Cardiac septum (tissue), 1 donor: ENCODE measurements around the gene SIGLEC1. TPM values are rescaled to one million over a fixed set of nuclear protein-coding genes. Genes with fewer than 3 reads are reported as not detected.

Experiments
- DNase-seq: peaks from one replicate; pipeline ENCODE4 v3.0.0-alpha.2; 2020; ENCODE audit warnings: low spot score
- intact Hi-C: fragments of 100-400 bp; cut with DNase I; formaldehyde crosslinking; loops from one replicate; pipeline ENCODE4 v1.14.0; 2022
- total RNA-seq: library from RNA; stranded (reverse); fragmentation: NEBNext Ultra II Directional; extraction: Animal tissue kit (Norgen Biotek cat#: 25700); gene quantifications from one replicate; pipeline ENCODE4 v1.2.1, GENCODE V29; 2021
- donor health status: DM: no; HTN: no; CAD: no.

Gene SIGLEC1
- total RNA-seq, 1 donor from 2014 or later: 2.4 TPM

DNA sequence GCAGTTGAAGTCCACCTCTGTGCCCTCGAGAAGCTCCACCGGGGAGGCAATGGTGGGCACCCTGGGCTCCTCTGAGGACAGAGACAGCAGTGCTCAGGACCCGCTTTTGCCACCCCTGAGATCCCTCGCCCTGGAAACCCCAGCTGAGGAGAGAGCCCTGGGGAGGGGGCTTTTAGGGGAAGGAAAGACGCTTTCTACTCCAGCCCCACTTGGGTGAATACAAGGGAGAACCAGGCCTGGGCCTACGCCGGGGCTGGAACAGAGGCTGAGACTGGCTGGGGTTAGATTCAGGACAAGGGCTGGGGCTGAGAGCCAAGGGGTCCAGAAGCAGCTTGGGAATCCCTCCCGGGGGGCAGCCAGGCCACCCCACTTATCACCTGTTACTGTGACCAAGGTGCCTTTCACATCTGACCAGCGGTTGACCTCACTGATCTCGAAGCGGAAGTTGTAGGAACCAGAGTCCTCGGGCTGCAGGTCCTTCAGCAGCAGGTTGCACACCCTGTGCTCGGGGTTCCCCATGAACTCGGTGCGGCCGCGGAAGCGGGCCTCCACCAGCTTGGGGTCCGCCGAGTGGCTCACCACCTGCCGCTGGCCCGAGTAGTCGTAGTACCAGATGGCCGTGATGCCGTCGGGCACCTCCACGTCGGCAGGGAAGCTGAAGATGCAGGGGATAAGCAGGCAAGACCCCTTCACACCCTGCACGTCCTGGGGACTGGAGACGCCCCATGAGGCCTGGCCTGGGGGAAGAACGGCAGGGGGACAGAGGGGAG lies 6.2 kb downstream of the SIGLEC1 start:
- no peak for DNase-seq
- intact Hi-C loops: no loop called here

DNA sequence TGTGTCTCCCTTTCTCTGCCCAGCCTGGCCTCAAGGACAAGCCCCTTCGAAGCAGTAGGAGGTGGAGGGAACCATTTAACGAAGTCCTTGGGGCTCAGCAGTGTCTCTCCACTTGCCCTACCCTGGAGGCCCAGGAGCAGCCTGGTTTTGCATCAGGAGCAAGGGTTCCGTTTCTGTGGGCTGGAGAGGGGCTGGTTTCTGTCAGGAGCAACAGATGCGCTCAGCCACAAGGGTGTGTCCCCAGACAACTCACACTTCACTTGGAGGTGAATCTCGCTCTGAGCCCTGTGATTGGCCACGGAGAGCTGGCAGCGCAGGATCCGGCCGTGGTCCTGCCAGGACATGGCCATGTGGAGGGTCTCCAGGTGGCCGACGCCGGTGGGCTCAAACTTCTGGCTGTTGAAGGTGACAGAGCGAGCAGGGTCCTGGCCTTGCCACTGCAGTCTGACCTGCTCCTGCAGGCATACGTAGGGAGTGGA lies 6.9 kb downstream of the SIGLEC1 start:
- intact Hi-C loops: no loop called here
- no peak for DNase-seq

DNA sequence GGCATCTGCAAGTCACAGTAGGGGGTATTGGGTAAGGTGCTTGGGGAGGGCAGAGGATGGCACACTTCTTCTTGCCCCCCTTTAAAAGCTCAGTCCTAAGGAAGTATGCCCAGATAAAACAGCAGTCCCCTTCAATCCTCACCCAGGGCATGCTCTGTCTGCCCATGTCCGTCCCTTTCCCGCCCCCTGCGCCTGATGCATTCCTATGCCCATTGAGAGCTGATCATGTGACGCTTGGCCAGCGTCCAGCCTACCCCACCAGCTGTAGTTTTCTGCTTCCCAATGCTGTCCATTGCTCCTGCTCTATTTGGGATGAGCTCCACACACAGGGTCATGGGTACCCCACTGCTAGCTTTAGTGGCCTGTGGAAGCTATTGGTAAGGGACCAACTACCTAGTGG lies 8.3 kb downstream of the SIGLEC1 start:
- DNase-seq: no peak
- intact Hi-C loops: no loop called here

DNA sequence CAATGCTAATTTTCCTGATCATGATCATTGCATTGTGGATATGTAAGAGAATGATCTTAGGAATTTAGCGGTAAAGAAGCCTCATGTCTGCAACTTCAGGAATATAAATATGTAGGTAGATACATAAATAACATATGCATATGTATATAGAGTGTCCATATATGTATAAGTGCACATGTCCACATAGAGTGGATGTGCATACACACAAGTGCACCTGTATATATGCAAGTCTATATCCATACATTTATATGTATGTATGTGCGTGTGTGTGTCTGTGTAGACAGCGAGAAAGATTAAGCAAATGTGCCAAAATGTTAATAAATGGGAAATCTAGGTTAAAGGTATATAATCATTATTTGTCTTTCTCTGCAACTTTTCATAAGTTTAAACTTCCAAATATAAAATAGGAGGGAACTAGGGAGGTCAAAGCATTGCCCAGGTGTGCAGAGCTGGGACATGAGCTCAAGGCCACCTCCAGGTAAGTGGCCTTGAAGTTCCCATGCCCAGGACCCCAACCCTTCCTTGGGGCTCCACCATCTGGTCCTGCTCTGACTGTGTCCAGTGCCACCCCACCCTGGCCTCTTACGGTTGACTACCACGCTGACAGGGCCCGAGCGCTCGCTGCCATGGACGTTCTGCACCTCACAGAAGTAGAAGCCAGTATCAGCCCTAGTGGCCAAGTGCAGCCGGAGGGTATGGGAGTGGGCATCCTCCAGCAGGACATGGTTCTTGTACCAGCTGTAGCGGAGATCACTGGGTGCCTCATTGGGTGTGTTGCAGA lies 9.6 kb downstream of the SIGLEC1 start:
- no peak for DNase-seq

DNA sequence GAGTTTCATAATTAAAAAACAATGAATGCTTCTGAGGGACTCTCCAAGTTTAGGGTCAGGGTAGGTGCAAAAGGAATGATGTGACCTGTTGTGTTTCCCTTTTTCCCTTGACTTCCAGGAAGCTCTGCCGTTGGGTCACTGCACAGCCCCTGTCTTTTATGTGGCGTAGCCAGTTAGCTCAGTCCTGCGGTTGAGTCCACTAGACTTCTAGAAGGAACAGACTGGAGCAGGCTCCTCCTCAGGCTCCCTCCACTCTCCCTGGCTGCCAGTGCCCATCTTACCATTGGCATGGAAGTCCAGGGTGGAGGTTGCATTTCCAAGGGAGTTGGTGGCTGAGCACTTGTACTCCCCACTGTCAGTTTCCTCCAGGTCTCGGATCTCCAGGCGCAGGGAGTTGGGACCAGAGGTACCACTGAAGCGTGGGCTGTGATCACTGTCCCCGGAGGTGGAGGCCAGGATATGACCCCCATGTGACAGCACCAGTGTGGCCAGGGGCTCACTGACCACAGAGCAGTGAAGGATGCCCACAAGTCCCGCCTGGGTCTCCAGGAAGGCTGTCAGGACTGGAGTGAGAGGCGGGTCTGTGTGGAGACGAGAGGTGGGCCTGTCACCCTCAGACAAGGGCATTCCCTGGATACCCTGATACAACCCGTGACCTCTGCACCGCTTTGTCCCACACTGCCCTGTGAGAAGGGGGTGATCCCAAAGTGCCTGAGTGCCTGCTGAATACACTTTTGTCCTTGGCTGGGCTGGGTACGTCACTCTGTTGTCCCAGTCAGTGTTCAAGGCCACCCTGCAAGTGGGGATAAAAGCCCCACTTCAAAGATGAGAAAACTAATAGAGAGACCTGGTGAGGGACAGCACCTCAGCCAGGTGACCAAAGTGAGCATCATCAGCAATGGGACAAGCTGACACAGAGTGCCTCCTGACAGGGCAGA lies 11.1 kb downstream of the SIGLEC1 start:
- DNase-seq: no peak
- intact Hi-C loops: no loop called here

More for the DNA sequence above, 9.6 kb downstream of the SIGLEC1 start:
- intact Hi-C loops: no loop called here

DNA sequence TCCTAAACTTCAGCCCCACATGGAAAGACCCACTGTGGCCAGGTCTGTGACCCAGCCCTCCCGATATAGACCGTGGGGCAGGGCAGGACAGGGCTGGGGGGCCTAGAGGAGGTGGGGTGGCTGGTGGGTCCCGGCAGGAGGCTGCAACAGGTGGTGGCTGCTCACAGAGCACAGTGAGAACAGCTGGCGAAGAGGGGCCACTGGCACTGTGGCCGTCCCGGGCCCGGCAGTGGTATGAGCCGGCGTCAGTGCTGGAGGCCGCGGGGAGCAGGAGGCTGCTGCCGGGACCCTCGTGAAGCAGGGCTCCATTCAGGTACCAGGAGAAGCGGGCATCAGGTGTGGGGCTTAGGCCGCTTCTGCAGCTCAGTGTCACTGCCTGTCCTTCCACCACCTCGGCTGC lies 13.4 kb downstream of the SIGLEC1 start:
- no peak for DNase-seq

DNA sequence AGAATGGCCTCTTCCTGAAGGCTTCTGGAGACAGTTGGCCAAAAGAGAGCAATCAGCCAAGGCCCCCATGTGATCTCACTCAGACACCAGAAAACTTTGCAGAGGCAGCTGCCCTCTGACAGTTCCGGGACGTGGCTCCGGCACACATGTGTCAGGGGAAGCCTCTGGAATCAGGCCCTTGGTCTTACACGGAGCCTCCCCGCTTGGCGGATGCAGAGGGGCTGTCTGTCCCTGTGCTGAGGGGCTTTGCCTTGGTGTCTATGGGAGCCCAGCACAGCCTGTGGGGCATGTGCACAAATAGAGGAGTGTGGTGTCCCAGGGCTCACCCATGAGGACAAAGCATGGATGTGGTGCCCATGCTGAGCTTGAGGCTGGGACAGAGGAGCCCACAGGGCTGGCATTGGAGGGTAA lies 13.8 kb downstream of the SIGLEC1 start:
- no peak for DNase-seq
- intact Hi-C loops: no loop called here

More for the DNA sequence above, 13.4 kb downstream of the SIGLEC1 start:
- intact Hi-C loops: no loop called here

DNA sequence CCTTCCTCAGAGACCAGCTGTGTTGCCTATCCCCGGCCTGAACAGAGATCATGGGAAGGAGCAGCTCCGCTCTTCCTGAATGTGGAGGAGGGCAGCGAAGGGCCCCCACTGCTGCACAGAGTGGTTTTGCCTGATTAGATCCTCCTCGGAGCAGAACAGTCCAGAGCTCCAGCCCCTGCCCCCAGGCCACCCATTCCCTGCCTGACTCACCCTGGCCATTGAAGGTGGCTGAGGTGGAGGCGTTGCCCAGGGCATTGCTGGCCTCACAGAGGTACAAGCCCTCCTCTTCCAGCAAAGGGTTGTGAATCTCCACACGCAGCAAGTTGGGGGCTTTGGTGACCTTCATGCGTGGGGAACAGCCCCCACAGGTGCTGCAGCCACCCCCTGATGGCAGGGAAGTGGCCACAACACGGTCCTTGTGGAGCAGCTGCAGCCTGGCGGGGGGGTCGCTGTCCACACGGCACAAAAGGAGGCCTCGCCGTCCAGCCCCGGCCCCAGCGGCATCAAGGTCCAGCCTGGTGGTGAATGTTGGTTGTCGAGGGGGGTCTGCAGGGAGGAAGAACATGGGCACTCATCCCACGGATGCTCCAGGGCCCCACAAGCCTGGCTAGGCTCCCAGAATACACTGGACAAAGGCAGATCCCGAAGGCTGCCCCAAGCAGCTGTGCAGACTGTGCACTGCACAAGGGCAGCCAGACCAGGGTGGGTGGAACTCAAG lies 14.7 kb downstream of the SIGLEC1 start:
- intact Hi-C loops: no loop called here
- no peak for DNase-seq

DNA sequence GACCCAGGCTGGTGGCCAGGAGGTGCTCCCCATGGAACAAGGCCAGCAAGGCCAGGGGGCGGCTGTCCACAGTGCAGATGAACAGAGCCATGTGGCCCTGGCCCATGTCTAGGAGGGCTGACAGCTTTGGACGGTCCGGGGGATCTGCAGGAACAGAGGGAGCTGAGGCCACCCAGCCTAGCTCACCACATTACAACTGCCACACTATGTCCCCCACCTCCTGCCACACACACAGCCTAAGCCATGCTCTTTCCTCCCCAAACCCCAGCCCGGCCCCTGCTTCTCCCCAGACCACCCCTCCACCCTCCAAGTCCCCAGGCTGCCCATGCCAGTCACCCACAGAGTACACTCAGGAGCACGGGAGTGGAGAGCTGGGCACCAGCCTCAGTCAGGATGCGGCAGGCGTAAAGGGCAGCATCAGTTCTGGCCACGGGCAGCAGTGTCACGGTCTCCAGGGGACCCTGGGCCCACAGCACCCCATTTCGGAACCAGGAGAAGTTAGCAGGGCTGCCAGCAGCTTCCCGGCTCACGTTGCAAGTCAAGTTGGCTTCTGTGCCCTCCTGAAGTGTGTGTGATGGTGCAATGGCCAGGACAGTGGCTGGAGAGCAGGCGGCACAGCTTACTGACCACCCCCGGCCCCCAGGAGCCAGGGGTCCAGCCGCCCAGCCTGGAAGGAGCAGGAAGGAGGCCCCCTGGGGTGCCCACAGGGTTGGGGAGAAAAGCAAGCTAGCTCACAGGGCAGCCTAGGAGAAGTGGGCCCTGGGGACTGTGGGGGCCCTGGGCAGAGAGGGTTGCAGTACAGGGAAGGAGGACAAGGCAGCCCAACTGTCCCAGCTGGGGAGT lies 15.4 kb downstream of the SIGLEC1 start:
- DNase-seq: no peak
- intact Hi-C loops: no loop called here

DNA sequence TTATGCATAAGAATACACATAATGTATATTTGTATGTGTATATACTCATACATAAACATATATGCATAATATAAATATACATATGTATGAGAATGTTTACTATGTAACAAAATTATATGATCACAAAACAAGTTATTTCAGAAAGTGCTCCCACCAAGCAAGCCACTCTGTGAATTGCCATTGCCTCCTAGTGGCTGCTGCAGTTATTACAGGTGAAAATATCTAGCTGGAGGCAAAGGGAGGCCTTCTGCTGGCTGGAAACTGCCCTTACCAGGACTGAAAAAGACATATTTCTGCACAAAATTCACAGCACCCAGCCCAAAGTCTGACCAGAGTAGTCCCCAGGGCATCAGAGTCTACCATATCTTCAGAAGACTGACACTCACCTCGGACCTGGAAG lies 16.2 kb downstream of the SIGLEC1 start:
- no peak for DNase-seq
- intact Hi-C loops: no loop called here

DNA sequence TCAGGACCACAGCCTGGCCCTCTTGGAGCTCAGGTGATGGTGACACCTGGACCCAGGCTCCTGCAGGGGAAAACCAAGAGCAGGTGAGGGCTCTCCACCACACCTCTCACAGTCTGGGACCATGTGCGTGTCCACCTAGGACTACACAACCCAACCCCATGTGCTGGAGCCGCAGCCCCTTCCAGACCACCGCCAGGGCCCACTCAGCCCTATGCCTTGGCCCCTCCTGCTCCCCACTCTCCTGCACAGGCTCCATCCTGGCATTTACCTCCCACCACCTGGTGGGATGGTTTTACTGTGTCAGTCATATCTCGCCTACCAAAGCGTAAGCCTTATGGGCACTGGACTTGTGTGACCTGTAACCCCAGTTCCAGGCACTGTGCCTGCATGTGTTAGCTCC lies 17.5 kb downstream of the SIGLEC1 start:
- intact Hi-C loops: no loop called here
- no peak for DNase-seq

DNA sequence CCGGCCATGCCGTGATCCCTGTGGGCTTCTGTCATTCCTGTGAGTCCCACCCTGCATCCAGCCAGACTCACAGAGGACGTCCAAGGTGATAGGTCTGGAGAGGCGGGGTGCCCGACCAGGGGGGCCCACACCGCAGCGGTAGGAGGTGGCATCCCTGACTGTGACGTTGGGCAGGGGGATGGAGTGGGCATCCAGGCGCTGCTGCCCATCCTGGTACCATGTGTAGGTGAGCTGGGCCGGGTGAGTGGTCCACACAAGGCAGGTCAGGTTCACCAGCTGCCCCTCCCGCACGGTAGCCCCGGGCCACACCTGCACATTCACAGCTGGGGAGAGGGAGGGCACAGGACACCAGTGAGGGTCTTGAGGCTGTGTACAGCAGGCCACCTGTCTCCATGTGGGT lies 19.0 kb downstream of the SIGLEC1 start:
- DNase-seq: no peak
- intact Hi-C loops: no loop called here

DNA sequence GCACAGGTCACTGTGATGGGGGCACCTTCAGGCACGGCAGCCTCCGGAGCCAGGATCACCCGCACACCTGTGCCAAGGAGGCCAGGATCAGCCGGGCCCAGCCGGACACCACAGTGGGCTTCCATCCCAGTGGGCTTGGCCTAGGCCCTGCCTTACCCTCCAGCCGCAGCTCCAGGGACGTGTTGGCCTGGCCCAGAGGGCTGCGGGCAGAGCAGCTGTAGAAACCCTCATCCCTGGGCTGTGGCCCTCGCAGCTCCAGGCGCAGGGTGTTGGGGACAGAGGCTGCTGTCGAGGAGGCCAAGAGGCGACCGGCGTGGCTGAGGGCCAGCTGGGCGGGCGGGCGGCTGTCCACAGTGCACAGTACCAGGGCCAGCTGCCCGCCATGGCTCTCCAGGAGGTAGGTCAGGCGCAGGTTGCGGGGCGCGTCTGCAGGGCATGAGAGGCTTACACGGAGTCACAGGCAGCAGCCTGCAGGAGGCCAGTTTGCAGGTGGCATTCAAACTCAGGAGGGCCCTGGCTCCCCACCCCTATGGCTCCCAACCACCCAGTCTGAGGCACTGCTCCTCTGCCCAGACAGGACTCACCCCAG lies 19.6 kb downstream of the SIGLEC1 start:
- no peak for DNase-seq
- intact Hi-C loops: no loop called here

DNA sequence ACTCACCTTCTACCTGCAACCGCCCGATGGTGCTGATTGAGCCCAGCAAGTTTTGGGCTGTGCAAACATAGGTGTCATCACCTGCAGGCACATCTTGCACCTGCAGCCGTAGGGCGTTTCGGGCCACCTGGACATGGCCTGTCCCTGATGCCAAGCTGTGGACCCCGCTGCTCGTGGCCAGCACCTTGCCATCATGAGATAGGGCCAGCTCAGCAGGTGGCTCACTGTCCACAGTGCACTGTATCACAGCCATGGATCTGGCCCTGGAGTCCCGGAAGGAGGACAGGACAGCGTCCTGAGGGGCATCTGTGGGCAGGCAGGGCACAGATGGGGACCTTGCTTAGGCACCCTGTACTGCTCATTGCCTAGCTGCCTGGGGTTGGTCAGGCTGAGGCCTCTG lies 20.5 kb downstream of the SIGLEC1 start:
- intact Hi-C loops: no loop called here
- DNase-seq: no peak

DNA sequence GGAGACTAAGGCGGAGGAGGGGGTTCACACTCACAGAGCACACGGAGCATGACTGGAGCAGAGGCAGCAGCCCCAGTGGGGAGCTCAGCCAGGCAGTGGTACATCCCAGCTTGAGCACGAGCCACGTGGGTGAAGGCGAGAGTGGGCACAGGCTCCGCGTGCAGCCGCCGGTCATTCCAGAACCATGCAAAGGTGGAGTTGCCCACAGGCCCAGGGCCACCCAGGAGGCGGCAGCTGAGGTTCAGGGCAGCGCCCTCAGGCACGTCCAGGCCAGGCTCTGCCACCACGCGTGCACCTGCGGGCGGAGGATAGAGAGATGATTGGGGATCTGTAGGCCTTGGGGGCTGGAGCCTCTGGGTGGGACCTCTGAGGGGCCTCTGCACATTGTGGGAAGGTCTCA lies 21.1 kb downstream of the SIGLEC1 start:
- no peak for DNase-seq
- intact Hi-C loops: no loop called here

DNA sequence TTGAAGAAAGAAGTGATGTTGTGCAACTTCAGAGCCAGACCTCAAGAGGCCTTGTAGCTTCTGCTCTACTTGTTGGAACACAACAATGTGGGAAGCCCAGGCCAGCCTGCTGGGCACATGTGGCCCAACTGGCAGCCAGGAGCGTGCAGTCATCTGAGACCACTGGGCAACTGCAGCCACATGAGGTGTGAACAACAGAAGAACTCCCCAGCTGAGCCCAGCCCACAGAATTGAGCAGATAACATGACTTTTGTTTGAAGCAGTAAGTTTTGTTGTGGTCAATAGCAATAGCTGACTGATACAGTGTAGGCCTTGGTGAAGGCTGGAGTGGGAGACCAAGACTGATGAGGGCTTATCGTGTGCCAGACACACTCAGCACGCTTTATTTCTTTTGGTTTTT lies 22.0 kb downstream of the SIGLEC1 start:
- intact Hi-C loops: no loop called here
- DNase-seq: no peak

DNA sequence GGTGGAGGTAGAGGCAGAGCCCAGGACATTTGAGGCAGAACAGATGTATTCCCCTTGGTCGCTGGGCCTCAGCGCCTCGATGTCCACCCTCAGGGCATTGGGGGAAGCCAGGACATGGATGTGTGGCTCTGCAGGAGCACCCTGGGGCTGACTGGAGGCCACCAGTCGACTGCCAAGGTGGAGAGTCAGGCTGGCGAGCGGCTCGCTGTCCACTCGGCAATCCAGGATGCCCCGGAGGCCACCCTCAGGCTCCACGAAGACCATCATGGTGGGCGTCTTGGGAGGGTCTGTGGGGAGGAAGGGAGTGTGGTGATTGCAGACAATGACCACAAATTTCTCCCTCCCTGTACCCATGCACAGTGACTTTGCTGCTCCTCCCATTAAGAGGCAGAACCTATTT lies 22.4 kb downstream of the SIGLEC1 start:
- no peak for DNase-seq
- intact Hi-C loops: no loop called here

DNA sequence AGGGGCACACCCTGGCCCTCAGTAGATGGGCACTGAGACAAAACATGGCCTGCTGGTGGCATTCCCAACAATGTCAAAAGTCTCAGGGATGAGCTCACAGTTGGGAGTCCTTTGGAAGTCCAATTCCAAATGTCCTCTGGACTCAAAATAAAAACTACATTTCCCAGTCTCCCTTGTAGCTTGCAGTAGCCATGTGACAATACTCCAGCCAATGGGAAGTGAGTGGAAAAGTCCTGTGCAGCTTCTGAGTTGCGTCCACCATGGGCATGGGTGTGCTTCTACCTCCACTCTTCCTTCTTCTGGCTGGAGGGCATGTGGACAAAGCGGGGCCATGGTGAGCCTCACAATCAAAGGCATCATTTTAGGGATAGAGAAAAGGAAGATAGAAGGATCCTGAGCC lies 24.7 kb downstream of the SIGLEC1 start:
- no peak for DNase-seq
- intact Hi-C loops: no loop called here
